K562 (cell line): ENCODE data around the gene PDE11A. TPM values are rescaled to one million over a fixed set of nuclear protein-coding genes. Genes with fewer than 3 reads are reported as not detected.
A peak's percentile ranks its signal among the peaks of the same experiment; 100 is the strongest.

ENCODE experiments used
- CEBPG ChIP-seq, 3 experiments: fragments of 200-800 bp in 1 of 3; sonication (Bioruptor generic) in 1 of 3; sonication (generic) in 1 of 3; formaldehyde crosslinking in 1 of 3; IDR thresholded peaks in 2 of 3; conservative IDR thresholded peaks in 1 of 3; 2 replicates each; pipeline versions ENCODE4 v1.6.1 to v1.8.0; 2016 to 2022; ENCODE audit warnings: missing compliant biosample characterization in 2 of 3, missing genetic modification characterization in 2 of 3, mild to moderate bottlenecking in 1 of 3, missing genetic modification reagents in 1 of 3
- FOXM1 ChIP-seq, 2 experiments: fragments of 450-650 bp in 1 of 2; sonication (generic) in 1 of 2; formaldehyde crosslinking in 1 of 2; IDR thresholded peaks; 2 replicates each; pipeline versions ENCODE4 v1.6.1 to v1.9.0; 2017 to 2022; ENCODE audit warnings: low read depth in 2 of 2, mild to moderate bottlenecking in 2 of 2, missing genetic modification reagents in 1 of 2, moderate library complexity in 1 of 2
- KDM1A ChIP-seq, 2 experiments: fragments of 450-650 bp; IDR thresholded peaks; 2 replicates each; pipeline ENCODE4 v1.6.1; 2016; ENCODE audit warnings: mild to moderate bottlenecking in 2 of 2
- MITF ChIP-seq: IDR thresholded peaks from 2 replicates; pipeline ENCODE4 v1.6.1; 2014; ENCODE audit warnings: antibody characterized with exemption
- NFYB ChIP-seq: IDR thresholded peaks from 2 replicates; pipeline ENCODE4 v1.6.1; 2011; ENCODE audit warnings: mild to moderate bottlenecking, moderate library complexity; ENCODE audit not compliant: insufficient read length; ENCODE audit errors: extremely low read depth
- SNIP1 ChIP-seq: fragments of 450-650 bp; IDR thresholded peaks from 2 replicates; pipeline ENCODE4 v1.7.1; 2017; ENCODE audit warnings: low read depth, mild to moderate bottlenecking
- ZNF318 ChIP-seq, 2 experiments: fragments of 450-650 bp; IDR thresholded peaks; 2 replicates each; pipeline ENCODE4 v1.6.1; 2016; ENCODE audit warnings: mild to moderate bottlenecking in 2 of 2, borderline replicate concordance in 1 of 2, low read depth in 1 of 2, moderate library complexity in 1 of 2
- ZNF609 ChIP-seq: sonication (generic); formaldehyde crosslinking; IDR thresholded peaks from 2 replicates; pipeline ENCODE4 v1.8.1; 2023; ENCODE audit warnings: missing genetic modification reagents, mild to moderate bottlenecking, borderline replicate concordance
- polyA plus RNA-seq, 8 experiments: library from polyadenylated mRNA; depleted of rRNA in 4 of 8; stranded (reverse) in 5 of 8; unstranded in 3 of 8; fragments of >200 nt; fragmentation: Nextera tagmentation in 2 of 8; fragmentation: Illumina TruSeq in 1 of 8; extraction: Ambion mirVana in 2 of 8; extraction: Trizol in 1 of 8; gene quantifications; 2 replicates each; pipeline versions ENCODE4 v1.2.1 to v1.2.3, GENCODE V29; 2011 to 2014; ENCODE audit warnings: inconsistent platforms in 1 of 8, missing spikeins in 1 of 8
- total RNA-seq, 7 experiments: library from RNA; depleted of rRNA in 6 of 7; stranded (reverse); fragments of >200 nt in 6 of 7; fragmentation: Illumina TruSeq in 2 of 7; extraction: Trizol in 2 of 7; gene quantifications; 2 replicates each; pipeline versions ENCODE4 v1.2.1 to v1.2.3, GENCODE V29; 2011 to 2021; ENCODE audit warnings: low replicate concordance in 1 of 7

PDE11A gene
- total and polyA plus RNA-seq, 9 of the 15 experiments (the other 6 are each of a cell fraction or from before 2014, with no cell fraction given): 3.2 to 22.1 (median 5.7) TPM

- TF ChIP-seq ZNF318 (IDR thresholded peaks at IDR 0.05; ENCODE audit: borderline replicate concordance in 1 of 2, low read depth in 1 of 2): no peak
- no peak for TF ChIP-seq CEBPG (CRISPR knock-in tag; IDR thresholded peaks at IDR 0.05)
- peak; percentile 55 to 85; a peak in 2 of 4 replicates for TF ChIP-seq CEBPG (tag; conservative IDR thresholded peaks at IDR 0.05 in 1 of 2, IDR thresholded peaks at IDR 0.05 in 1 of 2)
- TF ChIP-seq FOXM1 (IDR thresholded peaks at IDR 0.05; ENCODE audit: low read depth): no peak
- no peak for TF ChIP-seq FOXM1 (CRISPR knock-in tag; IDR thresholded peaks at IDR 0.05; ENCODE audit: low read depth)
- no peak for TF ChIP-seq KDM1A (IDR thresholded peaks at IDR 0.05)
- TF ChIP-seq SNIP1: no peak
- no peak for TF ChIP-seq NFYB
- no peak for TF ChIP-seq ZNF609 (CRISPR knock-in tag)
- no peak for TF ChIP-seq MITF
- TF ChIP-seq, all 486 proteins: peak for 2
Observed at GRCh38 chr2:177603768-177604167, 468.8 kb downstream of the PDE11A start (continued).
